ENCODE measurements around the gene PNPLA1.

- TF ChIP-seq SP1 (IDR thresholded peaks at IDR 0.05) = no peak
- TF ChIP-seq SUZ12 (IDR thresholded peaks at IDR 0.05) = no peak
- TF ChIP-seq BHLHE40 (IDR thresholded peaks at IDR 0.05; ENCODE audit: borderline replicate concordance) = no peak
Measured at GRCh38 chr6:36289281-36289878, 19.5 kb downstream of the PNPLA1 start.
